ENCODE measurements around the gene SEPTIN11.

- no peak for TF ChIP-seq EZH2 (IDR thresholded peaks at IDR 0.05; ENCODE audit: borderline replicate concordance, low read depth, low read length, poor library complexity, severe bottlenecking)
- no peak for TF ChIP-seq CTCF (conservative IDR thresholded peaks at IDR 0.05; ENCODE audit: low read depth, low read length)
Observed at GRCh38 chr4:76979236-76979635, 29.7 kb downstream of the SEPTIN11 start.
